ENCODE data around the gene PACRG. TPM values are rescaled to one million over a fixed set of nuclear protein-coding genes. Genes with fewer than 3 reads are reported as not detected.

PACRG gene
- total and polyA plus RNA-seq, 2 experiments from 2014 or later: 0.17 to 0.68 TPM

- peaks cover 4% of the 10 kb centered on the region for H3K27me3 Mint-ChIP-seq (ENCODE audit: insufficient read depth, low read depth, poor library complexity)
- H3K27ac Mint-ChIP-seq: no peak overlapping the region
- no peaks in the 10 kb centered on the region for H3K36me3 Mint-ChIP-seq (ENCODE audit: low read depth)
- Histone ChIP-seq H3K9me2 (ENCODE audit: insufficient read depth) (no peaks in the 10 kb centered on the region; the same call in 1 of the 2 replicates), H2AFZ (no peak overlapping the region), H3K4me1 (ENCODE audit: insufficient read depth) (no peaks in the 10 kb centered on the region), H3K27me3 (ENCODE audit: insufficient read depth) (no peaks in the 10 kb centered on the region), H4K20me1 (replicated peaks; ENCODE audit: insufficient read depth) (no peaks in the 10 kb centered on the region), H3K27ac (ENCODE audit: low read depth) (no peak overlapping the region), H3K36me3 (ENCODE audit: insufficient read depth) (no peaks in the 10 kb centered on the region), H3F3A (replicated peaks; ENCODE audit: low read depth) (no peaks in the 10 kb centered on the region), H3K79me2 (replicated peaks; ENCODE audit: insufficient read depth) (no peaks in the 10 kb centered on the region), H3K4me2 (no peak overlapping the region), H3K4me3 (no peak overlapping the region)
- peaks cover 2% of the 10 kb centered on the region; the same call in 1 of the 3 replicates for H3K4me1 Mint-ChIP-seq
- H3K9me3 Mint-ChIP-seq: no peaks in the 10 kb centered on the region
- no peak for ATAC-seq
- no peak for TF ChIP-seq POLR2AphosphoS5 (IDR thresholded peaks at IDR 0.05; ENCODE audit: low read depth)
- TF ChIP-seq CTCF (conservative IDR thresholded peaks at IDR 0.05; ENCODE audit: low read depth in 2 of 2): no peak
- no peak for TF ChIP-seq EZH2 (IDR thresholded peaks at IDR 0.05; ENCODE audit: low read depth, unreplicated experiment)
- no peak for TF ChIP-seq ZNF331 (CRISPR knock-in tag; IDR thresholded peaks at IDR 0.05; ENCODE audit: low read depth)
- TF ChIP-seq JUNB (IDR thresholded peaks at IDR 0.05; ENCODE audit: unreplicated experiment): no peak
- TF ChIP-seq CREB1 (CRISPR knock-in tag; IDR thresholded peaks at IDR 0.05; ENCODE audit: low read depth): no peak
- TF ChIP-seq REST (IDR thresholded peaks at IDR 0.05; ENCODE audit: unreplicated experiment): no peak
- TF ChIP-seq STAT1 (IDR thresholded peaks at IDR 0.05; ENCODE audit: unreplicated experiment): no peak
- TF ChIP-seq NANOG (IDR thresholded peaks at IDR 0.05; ENCODE audit: borderline replicate concordance): no peak
- no peak for TF ChIP-seq ZNF114 (CRISPR knock-in tag; IDR thresholded peaks at IDR 0.05)
- no peak for TF ChIP-seq ZNF462 (CRISPR knock-in tag; IDR thresholded peaks at IDR 0.05)
- TF ChIP-seq EZH2phosphoT487 (IDR thresholded peaks at IDR 0.05; ENCODE audit: unreplicated experiment): no peak
- TF ChIP-seq ETS1 (IDR thresholded peaks at IDR 0.05): no peak
- no peak overlapping the region for H3K4me3 Mint-ChIP-seq
- no peak for DNase-seq (ENCODE audit: low spot score)
These were observed 578.2 kb downstream of the PACRG start for GRCh38 chr6:163306000-163306399.
